IMR-90 (cell line): ENCODE data around the gene DPP8. TPM values are rescaled to one million over a fixed set of nuclear protein-coding genes. Genes with fewer than 3 reads are reported as not detected.

Experiments
- ATAC-seq: fragments of 200-7000 bp; cut with Tn5 transposase; 2 replicates; pipeline ENCODE4 v1.9.1; 2020; ENCODE audit warnings: low read depth, mild to moderate bottlenecking, moderate library complexity
- BruUV-seq: library from RNA; stranded (reverse); fragments of 400-500 nt; replicated peaks from 2 replicates; lab custom pipeline; 2021; lab: Mats Ljungman, UMichigan
- CTCF ChIA-PET: fragments of 300-600 bp; formaldehyde crosslinking; extraction: SDS; loops from one replicate; lab custom pipeline; 2021; ENCODE audit warnings: antibody characterized with exemption; lab: Yijun Ruan, JAX
- POLR2A ChIA-PET: fragments of 300-600 bp; sonication (Branson Sonifier 250); formaldehyde crosslinking; loops from one replicate; lab custom pipeline; 2022; ENCODE audit warnings: antibody characterized with exemption; ENCODE audit not compliant: unreplicated experiment; lab: Charles Lee
- DNase-seq: peaks from one replicate; pipeline ENCODE4 v3.0.0; 2013
- H2AFZ ChIP-seq: replicated peaks from 2 replicates; pipeline ENCODE3; 2013; ENCODE audit warnings: low read length, mild to moderate bottlenecking; ENCODE audit not compliant: poor library complexity
- H2AK5ac ChIP-seq: 2 replicates; pipeline ENCODE4 v1.6.1; 2013; ENCODE audit warnings: low read depth, low read length, inconsistent platforms
- H2AK9ac ChIP-seq: replicated peaks from 2 replicates; pipeline ENCODE3; 2013; ENCODE audit warnings: mild to moderate bottlenecking, low read depth, low read length, moderate library complexity; ENCODE audit not compliant: poor library complexity
- H2BK120ac ChIP-seq: 2 replicates; pipeline ENCODE4 v1.6.1; 2013; ENCODE audit warnings: low read depth, low read length, inconsistent platforms
- H2BK15ac ChIP-seq: 3 replicates; pipeline ENCODE4 v1.6.1; 2013; ENCODE audit warnings: low read depth, low read length, inconsistent platforms
- H2BK20ac ChIP-seq: 2 replicates; pipeline ENCODE4 v1.6.1; 2013; ENCODE audit warnings: low read depth, mild to moderate bottlenecking, inconsistent platforms, low read length, moderate library complexity
- H2BK5ac ChIP-seq: 2 replicates; pipeline ENCODE4 v1.6.1; 2013; ENCODE audit warnings: mild to moderate bottlenecking, low read depth, low read length, inconsistent platforms; ENCODE audit not compliant: poor library complexity, severe bottlenecking
- H3K14ac ChIP-seq: replicated peaks from 2 replicates; pipeline ENCODE4 v1.6.1; 2013; ENCODE audit warnings: low read depth, low read length, inconsistent platforms
- H3K18ac ChIP-seq: 2 replicates; pipeline ENCODE4 v1.6.1; 2013; ENCODE audit warnings: low read depth, low read length, control low read depth
- H3K23ac ChIP-seq: 2 replicates; pipeline ENCODE4 v1.6.1; 2013; ENCODE audit warnings: low read depth, low read length, inconsistent platforms
- H3K27ac ChIP-seq: 2 replicates; pipeline ENCODE4 v1.5.1; 2013; ENCODE audit warnings: mild to moderate bottlenecking, control low read depth, low read length; ENCODE audit not compliant: insufficient read depth
- H3K27me3 ChIP-seq: 2 replicates; pipeline ENCODE4 v1.6.1; 2013; ENCODE audit warnings: low read length; ENCODE audit not compliant: control insufficient read depth, insufficient read depth
- H3K36me3 ChIP-seq: 2 replicates; pipeline ENCODE4 v1.6.1; 2013; ENCODE audit warnings: low read length, mixed read lengths; ENCODE audit not compliant: control insufficient read depth, insufficient read depth
- H3K4ac ChIP-seq: 2 replicates; pipeline ENCODE4 v1.6.1; 2013; ENCODE audit warnings: low read depth, low read length, inconsistent platforms
- H3K4me1 ChIP-seq: 2 replicates; pipeline ENCODE4 v1.6.1; 2013; ENCODE audit warnings: low read length, mixed read lengths; ENCODE audit not compliant: control insufficient read depth, insufficient read depth
- H3K4me2 ChIP-seq: 2 replicates; pipeline ENCODE4 v1.6.1; 2013; ENCODE audit warnings: low read depth, mild to moderate bottlenecking, control low read depth, low read length, moderate library complexity
- H3K4me3 ChIP-seq: 2 replicates; pipeline ENCODE4 v1.5.1; 2013; ENCODE audit warnings: low read depth, mild to moderate bottlenecking, control low read depth, low read length, moderate library complexity; ENCODE audit not compliant: insufficient read depth
- H3K56ac ChIP-seq: 2 replicates; pipeline ENCODE4 v1.6.1; 2013; ENCODE audit warnings: low read length, inconsistent platforms; ENCODE audit not compliant: insufficient read depth; ENCODE audit errors: extremely low read depth
- H3K79me1 ChIP-seq, 2 experiments: 2 replicates each; pipeline ENCODE4 v1.6.1; 2013; ENCODE audit warnings: low read length in 2 of 2, inconsistent platforms in 1 of 2, low read depth in 1 of 2
- H3K9ac ChIP-seq: 2 replicates; pipeline ENCODE4 v1.6.1; 2013; ENCODE audit warnings: low read depth, low read length, control low read depth
- H3K9me1 ChIP-seq: 2 replicates; pipeline ENCODE4 v1.6.1; 2013; ENCODE audit warnings: low read length, inconsistent platforms; ENCODE audit not compliant: insufficient read depth
- H3K9me3 ChIP-seq: 2 replicates; pipeline ENCODE4 v1.6.1; 2013; ENCODE audit warnings: low read length; ENCODE audit not compliant: control insufficient read depth, insufficient read depth
- H4K20me1 ChIP-seq: 2 replicates; pipeline ENCODE4 v1.6.1; 2013; ENCODE audit warnings: low read length, inconsistent platforms; ENCODE audit not compliant: insufficient read depth
- H4K5ac ChIP-seq: 2 replicates; pipeline ENCODE4 v1.6.1; 2013; ENCODE audit warnings: mild to moderate bottlenecking, low read depth, low read length, control low read depth
- H4K8ac ChIP-seq, 2 experiments: 2 replicates each; pipeline ENCODE4 v1.6.1; 2013; ENCODE audit warnings: low read depth in 2 of 2, low read length in 2 of 2, control low read depth in 1 of 2, inconsistent platforms in 1 of 2
- H4K91ac ChIP-seq: 2 replicates; pipeline ENCODE4 v1.6.1; 2013; ENCODE audit warnings: low read depth, low read length, inconsistent platforms; ENCODE audit not compliant: insufficient read depth
- BHLHE40 ChIP-seq: fragments of 150-350 bp; IDR thresholded peaks from 2 replicates; pipeline ENCODE4 v1.6.1; 2016; ENCODE audit warnings: mild to moderate bottlenecking, low read depth, low read length
- CEBPB ChIP-seq: IDR thresholded peaks from 2 replicates; pipeline ENCODE4 v1.6.1; 2012; ENCODE audit warnings: low read depth, low read length, improper control_type of control experiment
- ELK1 ChIP-seq: fragments of 150-350 bp; IDR thresholded peaks from 2 replicates; pipeline ENCODE4 v1.6.1; 2016; ENCODE audit warnings: low read depth, mild to moderate bottlenecking, low read length, moderate library complexity, borderline replicate concordance
- FOS ChIP-seq: fragments of 150-350 bp; IDR thresholded peaks from 2 replicates; pipeline ENCODE4 v1.6.1; 2016; ENCODE audit warnings: low read depth, low read length
- MAZ ChIP-seq: IDR thresholded peaks from 2 replicates; pipeline ENCODE4 v1.6.1; 2012; ENCODE audit warnings: low read depth, mild to moderate bottlenecking, low read length, improper control_type of control experiment, moderate library complexity, borderline replicate concordance
- MXI1 ChIP-seq: IDR thresholded peaks from 2 replicates; pipeline ENCODE4 v1.6.1; 2012; ENCODE audit warnings: low read depth, mild to moderate bottlenecking, low read length, moderate library complexity, borderline replicate concordance
- NFE2L2 ChIP-seq: fragments of 150-350 bp; IDR thresholded peaks from 2 replicates; pipeline ENCODE4 v1.6.1; 2016; ENCODE audit warnings: low read depth, mild to moderate bottlenecking, low read length
- RAD21 ChIP-seq: IDR thresholded peaks from 2 replicates; pipeline ENCODE4 v1.6.1; 2012; ENCODE audit warnings: low read length, improper control_type of control experiment
- RCOR1 ChIP-seq: IDR thresholded peaks from 2 replicates; pipeline ENCODE4 v1.6.1; 2012; ENCODE audit warnings: mild to moderate bottlenecking, low read length, improper control_type of control experiment; ENCODE audit not compliant: insufficient replicate concordance
- SMC3 ChIP-seq: fragments of 150-350 bp; IDR thresholded peaks from 2 replicates; pipeline ENCODE4 v1.6.1; 2016; ENCODE audit warnings: low read depth, mild to moderate bottlenecking, antibody characterized with exemption, low read length, moderate library complexity
- WGBS, 2 experiments: methylation state at CpG; one replicate each; pipeline versions ENCODE4 v1.1.5 to v1.1.7; 2013; ENCODE audit warnings: missing lambda C conversion rate in 2 of 2; ENCODE audit not compliant: insufficient read length in 1 of 2; ENCODE audit errors: extremely low coverage in 2 of 2; 5-methylcytosine and 5-hydroxymethylcytosine counted together
- dilution Hi-C: fragments of 300-500 bp; cut with HindIII; formaldehyde crosslinking; loops from one replicate; pipeline ENCODE4 v1.14.3; 2018; ENCODE audit warnings: low sequenced_read_pairs; ENCODE audit not compliant: unreplicated experiment
- in situ Hi-C: fragments of 300-500 bp; cut with MboI; formaldehyde crosslinking; loops from 3 replicates; pipeline ENCODE4 v1.14.3; 2019; ENCODE audit warnings: low sequenced_read_pairs, inconsistent platforms, mixed read lengths
- intact Hi-C: fragments of 100-400 bp; cut with micrococcal nuclease; formaldehyde crosslinking; loops from 2 replicates; pipeline ENCODE4 v1.10.0; 2022
- polyA plus RNA-seq, 3 experiments: library from polyadenylated mRNA; depleted of rRNA; stranded (reverse); fragments of >200 nt; gene quantifications; 2 replicates each; pipeline ENCODE4 v1.2.3, GENCODE V29; 2012; ENCODE audit warnings: low replicate concordance in 1 of 3
- total RNA-seq: library from RNA; depleted of rRNA; stranded (reverse); fragments of >200 nt; gene quantifications from 2 replicates; pipeline ENCODE4 v1.2.3, GENCODE V29; 2012

Gene DPP8
- total and polyA plus RNA-seq, 2 of the 4 experiments (the other 2 are of a cell fraction), result 10.7 to 29.4 TPM

GRCh38 chr15:65402961-65403360, 114.5 kb downstream of the DPP8 start:
- Histone ChIP-seq H3K9ac (no peak overlapping the region), H2AK9ac (peak overlapping the region; percentile 39), H2AK5ac (no peak overlapping the region), H3K14ac (no peak overlapping the region), H2BK20ac (no peak overlapping the region), H2BK5ac (no peak overlapping the region), H2BK120ac (no peak overlapping the region; the same call in 1 of the 2 replicates), H3K4ac (no peak overlapping the region), H3K79me1 (no peaks in the 10 kb centered on the region), H3K9me1 (peaks cover under 1% of the 10 kb centered on the region), H4K8ac (no peak overlapping the region), H3K4me2 (no peak overlapping the region), H3K27me3 (peaks cover 3% of the 10 kb centered on the region; the same call in 1 of the 2 replicates), H4K91ac (no peak overlapping the region), H3K56ac (no peak overlapping the region), H3K4me1 (no peaks in the 10 kb centered on the region), H4K20me1 (no peaks in the 10 kb centered on the region), H3K36me3 (no peaks in the 10 kb centered on the region), H4K5ac (no peak overlapping the region), H2AFZ (no peak overlapping the region), H3K9me3 (no peaks in the 10 kb centered on the region), H3K27ac (no peak overlapping the region), H3K23ac (no peak overlapping the region), H3K4me3 (no peak overlapping the region), H2BK15ac (no peak overlapping the region), H3K18ac (no peak overlapping the region)
- intact Hi-C loops, result no loop called here
- CTCF ChIA-PET, result no interaction called here
- dilution Hi-C loops, result no loop called here
- TF ChIP-seq RAD21 (no peak), NFE2L2 (no peak), ELK1 (no peak), CEBPB (no peak), SMC3 (no peak), RCOR1 (no peak), FOS (no peak), BHLHE40 (no peak), MXI1 (no peak), MAZ (no peak)
- POLR2A ChIA-PET, result no interaction called here
- DNase-seq, result no peak
- in situ Hi-C loops, result no loop called here
- BruUV-seq, result no TSS peak
- no CpG with 5 or more reads among the region's 4 CpGs for WGBS, 2 experiments
- no peak for ATAC-seq
